ENCODE measurements around the gene SYNDIG1. TPM values are rescaled to one million over a fixed set of nuclear protein-coding genes. Genes with fewer than 3 reads are reported as not detected.

The SYNDIG1 gene
- polyA plus RNA-seq, 2 of the 4 experiments (the other 2 are of a cell fraction): 0.96 to 2.6 TPM

GRCh38 chr20:24612799-24613775 is 143.7 kb downstream of the SYNDIG1 start:
- ATAC-seq (no peak), FAIRE-seq (no peak), DNase-seq (ENCODE audit: low read depth in 1 of 2, low spot score in 1 of 2) (no peak)
- no peak overlapping the region for H3K4me2 ChIP-seq
- no peaks in the 10 kb centered on the region for H3K9me3 ChIP-seq
- H3K4me1 ChIP-seq: peaks cover 5% of the 10 kb centered on the region; the same call in 1 of the 3 replicates
- CTCF ChIA-PET: interaction anchor here (1.0 to 2.8 kb wide), 3 partner anchors 18 to 168 kb away, joined by 3 to 6 read pairs (median 3); no protein-coding TSS in a partner anchor
- TF ChIP-seq GATA3 (IDR thresholded peaks at IDR 0.05; ENCODE audit: borderline replicate concordance) (no peak), FOSB (CRISPR knock-in tag; IDR thresholded peaks at IDR 0.05) (no peak), HMGXB4 (CRISPR knock-in tag; IDR thresholded peaks at IDR 0.05; ENCODE audit: borderline replicate concordance) (no peak), ZSCAN20 (CRISPR knock-in tag; IDR thresholded peaks at IDR 0.05) (no peak), KDM1A (IDR thresholded peaks at IDR 0.05; ENCODE audit: low read depth) (no peak), JUNB (IDR thresholded peaks at IDR 0.05) (no peak), NPAS2 (CRISPR knock-in tag; IDR thresholded peaks at IDR 0.05; ENCODE audit: borderline replicate concordance) (no peak), EP300 (IDR thresholded peaks at IDR 0.05) (no peak), ATOH8 (CRISPR knock-in tag; IDR thresholded peaks at IDR 0.05; ENCODE audit: low read depth) (no peak), KDM5A (IDR thresholded peaks at IDR 0.05) (no peak), SREBF2 (IDR thresholded peaks at IDR 0.05) (no peak), ESRRA (IDR thresholded peaks at IDR 0.05; ENCODE audit: borderline replicate concordance, low read length) (no peak), FOXS1 (CRISPR knock-in tag; IDR thresholded peaks at IDR 0.05) (no peak), ZNF302 (CRISPR knock-in tag; IDR thresholded peaks at IDR 0.05) (no peak)
- no peak overlapping the region for H3K4me3 ChIP-seq
- WGBS (ENCODE audit: missing lambda C conversion rate): 70% methylated on average over 16 of the region's 16 CpGs
- POLR2A ChIA-PET: no interaction called here
- no peak overlapping the region for H3K27ac ChIP-seq

- FAIRE-seq (no peak), ATAC-seq (no peak), DNase-seq (ENCODE audit: low read depth in 1 of 2, low spot score in 1 of 2) (no peak)
- TF ChIP-seq TFCP2L1 (CRISPR knock-in tag; IDR thresholded peaks at IDR 0.05) (no peak), FOSL2 (IDR thresholded peaks at IDR 0.05) (no peak), FOSL2 (CRISPR knock-in tag; IDR thresholded peaks at IDR 0.05) (no peak), RAD21 (conservative IDR thresholded peaks at IDR 0.05 in 1 of 2, IDR thresholded peaks at IDR 0.05 in 1 of 2) (no peak), SREBF2 (IDR thresholded peaks at IDR 0.05) (no peak), ZC3H11A (IDR thresholded peaks at IDR 0.05) (no peak), GATA3 (IDR thresholded peaks at IDR 0.05; ENCODE audit: borderline replicate concordance) (no peak), EHF (CRISPR knock-in tag; IDR thresholded peaks at IDR 0.05) (no peak), POLR2AphosphoS2 (conservative IDR thresholded peaks at IDR 0.05; ENCODE audit: low read length) (no peak), E2F6 (IDR thresholded peaks at IDR 0.05; ENCODE audit: borderline replicate concordance, low read depth) (no peak), MAFK (IDR thresholded peaks at IDR 0.05; ENCODE audit: partially characterized antibody) (no peak), ZSCAN20 (CRISPR knock-in tag; IDR thresholded peaks at IDR 0.05) (no peak), ATOH8 (CRISPR knock-in tag; IDR thresholded peaks at IDR 0.05; ENCODE audit: low read depth) (no peak), POLR2A (IDR thresholded peaks at IDR 0.05; ENCODE audit: low read length) (no peak), FOSB (CRISPR knock-in tag; IDR thresholded peaks at IDR 0.05) (no peak), CBX8 (IDR thresholded peaks at IDR 0.05) (no peak), HEYL (CRISPR knock-in tag; IDR thresholded peaks at IDR 0.05) (no peak)
- Histone ChIP-seq H3K9me3 (no peaks in the 10 kb centered on the region), H3K27ac (no peak overlapping the region), H3K4me1 (peaks cover 5% of the 10 kb centered on the region; the same call in 1 of the 3 replicates), H3K4me3 (no peak overlapping the region), H3K4me2 (no peak overlapping the region)
- POLR2A ChIA-PET: no interaction called here
- CTCF ChIA-PET: interaction anchor here (1.2 to 1.7 kb wide), 2 partner anchors 18 to 22 kb away, joined by 3 read pairs; no protein-coding TSS in a partner anchor
- WGBS (ENCODE audit: missing lambda C conversion rate): 32% methylated on average over 1 of the region's 1 CpG
Measured at GRCh38 chr20:24614341-24614740, 144.9 kb downstream of the SYNDIG1 start.
